Measurements from ENCODE around the gene CSNK1G3. TPM values are rescaled to one million over a fixed set of nuclear protein-coding genes. Genes with fewer than 3 reads are reported as not detected.

Gene CSNK1G3
- polyA plus RNA-seq, 12 donors = 19.7 to 34.9 (median 28.1) TPM; not detected in 1

DNA sequence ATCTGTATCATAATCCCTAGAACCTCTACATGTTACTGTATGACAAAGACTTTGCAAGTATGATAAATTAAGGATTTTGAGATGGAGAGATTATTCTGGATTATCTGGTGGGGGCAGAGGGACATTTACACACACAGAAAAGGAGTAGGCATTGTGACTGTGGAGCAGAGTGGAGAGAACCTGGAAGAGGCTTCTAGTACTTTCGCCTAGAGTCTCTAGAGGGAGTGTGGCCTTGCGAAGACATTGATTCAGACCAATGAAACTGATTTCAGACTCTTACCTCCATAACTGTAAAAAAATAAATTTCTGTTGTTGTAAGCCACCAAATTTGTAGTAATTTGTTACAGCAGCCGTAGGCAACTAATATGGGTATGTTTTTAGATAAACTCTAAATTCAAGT lies 45.9 kb downstream of the CSNK1G3 start:
- no peak for DNase-seq

DNA sequence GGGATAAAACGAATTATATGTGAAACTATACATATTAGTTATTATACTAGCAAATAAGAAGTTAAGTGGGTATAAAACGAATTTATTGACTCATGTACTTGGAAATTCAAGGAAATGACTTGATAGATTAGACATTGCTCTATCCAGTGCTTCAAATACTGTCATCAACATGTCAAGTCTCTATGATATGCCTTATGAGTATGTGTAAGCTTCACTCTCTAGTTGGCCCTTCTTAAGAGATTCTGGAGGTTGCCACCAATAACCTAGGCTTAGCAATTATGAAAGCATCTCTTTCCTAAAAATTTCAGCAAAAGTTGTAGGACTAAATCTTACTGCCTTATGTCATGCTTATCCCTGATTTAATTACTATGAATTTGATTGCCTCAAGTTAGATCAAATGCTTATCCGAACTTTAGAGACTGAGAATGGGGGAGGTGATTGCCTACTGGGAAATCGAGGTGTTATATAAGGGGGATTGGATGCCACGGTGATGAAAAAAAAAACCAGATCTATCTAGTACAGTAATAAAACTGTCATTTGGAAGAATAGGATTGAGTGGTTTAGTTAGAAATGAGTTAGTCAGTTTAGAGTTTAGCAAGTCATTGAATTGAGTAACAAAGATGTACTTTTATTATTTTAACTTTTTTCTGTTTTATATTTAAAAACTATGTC lies 46.9 kb downstream of the CSNK1G3 start:
- DNase-seq = no peak

DNA sequence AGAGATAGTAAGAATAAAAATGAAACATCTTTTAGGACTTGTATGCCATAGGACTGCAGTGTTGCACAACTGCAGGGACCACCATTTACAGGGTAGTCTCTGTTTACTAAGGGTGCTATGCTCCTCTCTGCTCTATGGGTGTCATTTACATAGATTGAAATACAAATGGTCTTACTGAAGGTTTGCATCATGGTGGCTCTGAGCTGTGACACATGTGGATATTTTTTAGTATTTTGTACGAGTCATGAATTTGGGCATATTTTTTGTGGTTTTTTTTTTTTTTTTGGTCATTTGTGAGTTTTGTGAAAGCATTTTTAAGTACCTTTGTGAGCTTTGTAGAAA lies 47.4 kb downstream of the CSNK1G3 start:
- no peak for DNase-seq

DNA sequence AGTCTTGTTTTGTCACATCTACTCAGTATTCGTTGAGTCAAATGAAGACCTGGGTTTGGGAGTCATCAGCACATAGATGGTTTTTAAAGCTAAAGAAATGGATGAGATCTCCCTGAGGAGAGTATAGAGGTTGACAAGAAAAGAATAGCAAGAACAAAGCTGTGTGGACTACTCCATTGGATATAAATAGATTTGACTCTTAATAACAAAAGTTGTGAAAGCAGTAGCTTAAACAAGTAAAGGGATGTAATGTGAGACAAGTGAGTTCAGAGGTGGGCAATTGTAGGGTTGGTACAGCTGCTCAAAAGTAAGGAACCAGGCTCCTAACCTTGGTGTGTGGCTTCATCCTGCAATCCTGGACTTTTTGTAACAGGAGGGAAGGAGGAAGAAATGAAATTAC lies 49.3 kb downstream of the CSNK1G3 start:
- no peak for DNase-seq

DNA sequence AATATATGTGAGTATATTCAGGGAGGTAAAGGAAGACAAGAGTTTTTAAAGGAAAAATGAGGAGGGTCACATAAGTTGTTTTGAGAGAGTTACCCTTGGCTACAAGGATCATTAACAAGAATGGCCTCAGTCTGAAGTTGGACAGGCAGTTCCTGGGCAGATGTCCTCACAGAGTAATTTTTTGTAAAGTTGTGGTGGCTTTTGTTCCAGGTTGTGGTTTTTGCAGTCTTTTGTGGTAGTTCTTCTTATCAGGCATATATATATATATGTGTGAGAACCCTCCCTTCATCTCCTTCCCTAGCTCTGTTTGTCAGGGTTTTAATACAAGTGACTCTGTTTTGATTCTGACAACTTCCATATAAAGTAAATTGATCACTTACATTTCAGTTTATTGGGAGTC lies 60.0 kb downstream of the CSNK1G3 start:
- DNase-seq = no peak

DNA sequence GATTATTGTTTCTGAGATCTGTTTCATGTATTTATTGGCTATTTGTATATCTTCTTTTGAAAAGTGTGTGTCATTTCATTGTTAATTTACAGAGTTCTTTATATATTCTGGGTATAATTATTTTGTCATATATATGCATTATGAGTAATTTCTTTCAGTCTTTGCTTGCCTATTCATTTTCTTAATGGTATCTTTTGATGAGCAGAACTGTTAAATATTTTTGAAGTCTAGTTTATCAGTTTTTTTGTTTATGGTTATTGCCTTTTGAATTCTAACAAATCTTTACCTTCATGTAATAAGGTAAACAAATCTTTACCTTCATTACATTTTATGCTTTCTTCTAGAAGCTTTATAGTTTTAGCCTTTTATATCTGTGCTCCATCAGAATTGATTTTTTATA lies 66.4 kb downstream of the CSNK1G3 start:
- no peak for DNase-seq

DNA sequence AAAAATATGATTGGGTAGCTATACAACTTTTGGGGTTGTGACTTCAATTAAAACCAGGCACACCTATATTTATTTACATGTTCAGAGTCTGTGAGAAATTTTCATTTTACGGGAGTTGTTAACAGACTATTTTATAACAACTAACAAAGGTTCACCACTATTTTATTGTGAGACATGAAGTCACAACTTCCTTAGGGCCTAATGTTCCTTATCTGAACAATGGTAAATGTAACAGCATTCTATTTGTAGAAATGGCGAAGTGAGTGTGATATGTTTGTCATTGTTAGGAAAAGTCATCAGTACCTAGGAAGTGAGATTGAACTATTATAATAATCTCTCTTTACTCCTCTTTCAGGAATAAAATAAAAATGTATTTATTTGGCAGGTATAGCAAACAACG lies 67.4 kb downstream of the CSNK1G3 start:
- no peak for DNase-seq

DNA sequence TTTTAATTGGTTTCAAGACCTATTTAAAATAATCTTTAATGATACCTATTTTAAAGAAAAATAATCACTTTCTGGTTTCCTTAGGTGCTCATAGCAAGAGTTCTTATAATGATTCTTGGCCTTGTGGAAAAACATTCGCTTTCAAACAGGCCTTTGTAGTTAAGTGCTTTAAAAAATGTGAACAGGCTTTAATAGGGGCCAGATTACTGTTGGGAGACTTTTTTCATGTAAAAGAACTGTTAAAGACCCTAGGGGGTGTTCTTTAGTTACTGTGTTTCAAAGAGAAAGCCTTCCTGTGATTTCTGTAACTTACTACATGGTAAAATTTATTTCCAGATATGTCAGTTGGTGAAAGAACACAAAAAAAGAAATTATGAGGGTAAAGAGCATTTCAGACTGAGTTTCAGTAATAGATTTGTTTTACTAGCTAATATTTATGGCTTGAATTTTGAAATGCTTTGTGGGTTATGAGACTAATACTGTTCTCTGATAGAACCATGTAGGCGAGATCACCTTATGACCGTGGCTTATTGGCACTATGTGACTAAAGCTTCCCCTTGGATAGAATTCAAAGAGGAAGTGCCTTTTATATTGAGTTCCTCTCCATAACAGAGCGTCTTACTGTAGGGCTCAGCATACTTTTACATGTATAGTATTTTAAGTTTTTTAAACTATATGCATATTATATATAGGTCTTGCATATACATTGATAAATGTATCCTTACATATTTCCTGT lies 70.7 kb downstream of the CSNK1G3 start:
- DNase-seq = peak; percentile 1

DNA sequence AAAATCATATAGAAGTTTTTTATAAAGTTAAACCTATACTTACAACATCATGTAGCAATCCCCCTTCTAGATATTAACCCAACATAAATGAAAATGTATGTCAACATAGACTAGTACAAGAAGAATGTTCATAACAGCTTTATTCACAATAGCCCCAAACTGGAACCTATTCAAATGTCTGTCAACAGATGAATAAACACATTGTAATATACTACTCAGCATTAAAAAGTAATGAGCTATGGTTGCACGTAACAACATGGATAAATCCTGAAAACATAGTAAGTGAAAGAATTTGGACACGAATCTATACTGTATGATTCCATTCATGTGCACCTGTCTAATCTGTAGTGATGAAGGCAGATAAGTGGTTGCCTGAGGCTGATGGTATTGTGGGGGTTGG lies 73.9 kb downstream of the CSNK1G3 start:
- DNase-seq = no peak

DNA sequence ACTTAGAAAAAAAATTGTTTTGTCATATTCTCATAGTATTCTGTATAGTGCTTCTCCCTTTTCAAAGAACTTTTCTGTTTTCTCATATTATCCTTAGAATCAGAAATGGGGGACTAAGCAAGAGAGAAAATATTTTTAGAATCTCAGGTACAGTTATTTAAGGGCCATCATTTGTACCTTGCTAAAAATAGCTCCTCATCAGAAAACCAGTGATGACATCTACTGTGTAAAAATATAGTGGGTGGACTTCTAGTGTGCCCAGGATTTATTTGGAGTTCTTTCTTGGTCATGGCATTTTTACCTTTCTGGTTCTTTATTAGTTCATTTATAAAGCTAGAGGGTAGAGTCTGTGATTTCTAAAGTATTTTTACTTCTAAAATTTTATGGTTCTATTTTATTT lies 82.5 kb downstream of the CSNK1G3 start:
- DNase-seq = no peak

DNA sequence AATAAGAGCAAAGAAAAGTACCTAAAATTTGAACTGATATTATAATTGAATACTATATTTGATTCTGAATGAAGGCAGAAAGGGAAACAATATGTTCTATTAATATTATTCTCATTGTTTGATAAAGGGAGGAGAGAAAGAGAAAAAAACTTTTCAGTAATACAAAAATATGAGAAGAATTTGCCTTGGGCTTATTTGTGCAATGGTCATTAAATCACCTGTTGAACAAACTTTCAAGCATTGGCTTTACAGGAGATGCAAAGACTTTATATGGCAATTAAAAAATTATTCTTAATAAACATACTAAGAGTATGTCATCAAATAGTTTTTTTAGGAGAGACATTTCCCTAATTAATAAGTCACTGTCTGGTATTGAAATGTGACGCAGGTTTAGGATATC lies 85.0 kb downstream of the CSNK1G3 start:
- no peak for DNase-seq

DNA sequence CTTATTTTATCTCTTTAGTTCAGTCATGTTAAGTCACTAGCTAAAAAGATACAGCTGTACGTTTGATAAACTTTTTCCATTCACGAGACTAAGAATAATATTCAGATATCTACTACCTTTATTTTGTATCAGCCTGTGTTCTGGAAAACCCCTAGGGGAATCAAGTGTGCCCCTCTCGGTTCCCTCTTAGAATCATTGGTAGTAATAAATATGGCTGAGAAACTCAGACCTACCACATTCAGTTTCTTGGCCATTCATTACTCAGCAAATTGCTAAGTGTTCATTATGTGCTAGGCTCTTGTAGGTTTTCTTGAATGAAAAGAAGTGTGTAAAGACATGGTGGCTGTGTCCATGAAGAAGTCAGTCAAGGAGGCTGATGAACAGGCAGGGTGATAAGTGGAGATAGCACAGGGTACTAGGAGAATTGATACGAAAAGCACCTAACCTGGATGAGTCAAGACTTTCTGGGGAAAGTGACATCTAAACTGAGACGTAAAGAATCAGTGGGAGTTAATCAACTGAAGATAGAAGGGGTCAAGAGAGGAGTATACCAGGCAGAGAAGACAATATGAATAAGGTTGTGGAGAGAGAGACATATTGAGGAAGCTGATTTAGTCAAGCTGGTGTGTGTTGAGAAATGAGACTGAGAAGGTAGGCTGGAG lies 86.2 kb downstream of the CSNK1G3 start:
- no peak for DNase-seq

DNA sequence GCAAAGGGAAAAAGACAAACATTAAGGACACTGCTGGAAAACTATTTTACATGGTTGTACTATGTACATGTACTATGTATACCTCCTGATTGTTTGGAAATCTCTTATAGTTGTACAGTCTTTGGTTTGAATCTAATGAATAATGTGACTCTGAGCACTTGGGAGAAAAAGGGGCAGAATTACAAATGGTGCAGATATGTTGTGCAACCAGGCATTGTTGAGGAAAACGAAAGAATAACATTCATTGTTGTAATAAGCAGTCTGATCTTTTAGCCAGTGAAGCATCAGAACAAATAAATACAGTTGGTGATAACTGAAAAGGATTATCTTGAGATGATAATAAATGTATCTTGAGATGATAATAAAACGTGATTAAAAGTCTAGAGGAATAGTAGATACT lies 87.2 kb downstream of the CSNK1G3 start:
- DNase-seq = no peak

DNA sequence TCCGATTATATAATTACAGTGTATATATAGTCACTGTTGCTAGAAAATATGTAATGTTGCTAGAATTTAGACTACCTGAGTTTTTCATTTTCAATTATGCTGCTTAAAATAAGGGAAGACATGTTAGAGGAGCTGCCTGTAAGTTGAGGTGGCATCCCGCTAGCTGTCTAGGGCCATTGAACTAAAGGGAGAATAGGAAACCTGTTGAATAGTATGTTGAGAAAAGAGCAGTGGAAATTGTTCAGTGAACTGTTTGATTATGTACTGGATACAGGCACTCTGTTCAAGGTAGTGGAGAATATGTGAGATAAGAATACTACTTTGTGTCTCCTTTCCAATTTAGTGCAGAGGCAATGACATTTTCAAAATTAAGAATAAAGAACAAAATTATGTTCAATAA lies 89.6 kb downstream of the CSNK1G3 start:
- no peak for DNase-seq

DNA sequence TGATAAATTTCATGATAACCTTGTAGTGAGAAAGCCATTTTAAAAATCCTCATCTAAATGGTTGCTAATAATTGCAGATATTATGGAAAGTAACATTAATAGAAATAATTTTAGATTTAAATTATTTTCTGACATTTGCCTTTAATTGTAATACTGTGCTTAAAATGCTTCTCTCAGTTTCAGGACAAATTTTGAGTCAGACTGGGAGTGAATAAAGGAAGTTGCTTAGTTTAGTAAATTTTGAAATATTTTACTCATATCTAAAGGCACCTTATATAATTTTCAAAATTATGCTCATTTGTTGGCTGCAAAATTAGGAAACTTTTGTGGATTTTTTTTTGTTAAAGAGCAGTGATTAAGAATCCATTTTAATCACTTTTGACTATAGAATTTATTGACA lies 93.8 kb downstream of the CSNK1G3 start:
- no peak for DNase-seq

DNA sequence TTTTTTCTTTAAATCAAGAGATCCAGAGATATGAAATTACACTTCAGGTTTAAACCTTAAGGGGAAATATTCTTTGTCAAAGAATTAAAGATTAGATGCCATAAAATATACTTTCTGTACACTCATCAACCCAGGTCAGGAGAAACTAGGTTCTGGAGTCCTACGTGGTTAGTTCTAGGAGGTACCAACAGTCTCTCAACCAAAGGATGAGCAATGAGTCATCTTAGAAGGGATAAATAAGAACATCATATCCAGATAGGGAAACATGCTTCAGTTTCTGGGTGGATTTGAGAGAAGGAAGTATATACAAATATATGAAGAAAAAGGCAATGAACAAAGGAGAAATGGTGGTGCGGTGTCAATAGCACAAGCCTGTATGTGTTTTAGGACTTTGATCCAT lies 98.2 kb downstream of the CSNK1G3 start:
- no peak for DNase-seq

DNA sequence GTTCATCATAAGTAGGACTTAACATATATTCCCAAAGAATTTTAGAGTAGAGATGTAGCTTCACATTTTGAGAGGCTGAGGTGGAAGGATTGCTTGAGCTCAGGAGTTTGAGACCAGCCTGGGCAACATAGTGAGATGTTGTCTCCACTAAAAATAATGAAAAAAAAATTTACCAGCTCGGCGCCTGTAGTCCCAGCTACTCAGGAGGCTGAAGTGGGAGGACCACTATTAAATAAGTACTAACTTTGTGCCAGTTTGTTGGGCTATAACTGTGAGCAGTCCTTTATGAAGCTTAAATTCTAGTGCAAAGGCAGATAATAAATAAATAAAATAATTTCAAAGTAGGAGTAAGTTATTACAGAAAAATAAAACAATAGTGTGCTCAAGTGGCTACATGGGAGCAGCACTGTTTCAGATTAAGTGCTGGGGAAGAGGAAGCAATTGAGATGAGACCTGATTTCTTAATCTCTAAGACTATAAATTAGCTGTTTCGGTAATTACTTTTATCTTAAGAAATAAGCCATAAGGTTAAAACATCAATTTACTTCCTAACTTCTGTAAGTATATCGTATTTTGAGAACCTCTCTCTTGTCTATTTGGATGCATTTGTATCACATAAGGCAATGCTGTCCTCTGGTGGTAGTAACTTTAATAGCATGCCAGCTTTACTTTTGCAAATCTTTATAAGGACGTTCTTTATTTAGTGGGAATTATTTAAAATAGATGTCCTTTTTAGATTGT lies 98.9 kb downstream of the CSNK1G3 start:
- DNase-seq = peak; percentile 57

DNA sequence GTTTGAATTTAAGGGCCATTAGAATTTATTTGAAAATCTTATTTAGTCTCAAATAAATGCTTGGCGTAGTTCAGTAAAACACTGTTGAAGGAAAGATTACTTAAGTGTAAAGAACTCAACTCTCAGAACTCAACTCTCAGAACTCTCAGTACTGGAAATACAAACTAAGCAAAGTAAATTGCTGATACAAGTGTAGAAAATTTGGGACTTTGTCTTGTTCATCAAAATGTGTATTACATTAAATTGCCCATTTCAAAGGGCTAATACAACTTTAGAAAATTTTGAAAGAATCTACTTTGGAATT lies 99.4 kb downstream of the CSNK1G3 start:
- DNase-seq = no peak

DNA sequence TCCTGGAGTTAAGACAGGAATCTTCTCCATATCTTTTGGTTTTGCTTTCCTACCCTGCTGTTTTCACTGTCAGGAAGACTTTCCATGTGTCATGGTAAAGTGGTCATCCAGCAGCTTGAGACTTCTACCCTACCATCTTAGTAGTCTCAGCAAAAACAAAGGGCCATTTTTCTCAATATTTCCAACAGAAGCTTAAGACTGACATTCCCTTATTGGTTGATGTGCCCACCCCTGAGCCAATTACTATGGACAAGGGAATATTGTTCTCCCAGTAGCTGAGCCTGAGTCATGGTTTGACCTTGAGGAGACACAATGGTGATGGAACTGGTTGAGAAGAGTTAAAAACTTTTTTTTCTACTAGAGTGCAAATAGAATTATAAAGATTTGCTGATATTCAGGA lies 105.6 kb downstream of the CSNK1G3 start:
- no peak for DNase-seq

DNA sequence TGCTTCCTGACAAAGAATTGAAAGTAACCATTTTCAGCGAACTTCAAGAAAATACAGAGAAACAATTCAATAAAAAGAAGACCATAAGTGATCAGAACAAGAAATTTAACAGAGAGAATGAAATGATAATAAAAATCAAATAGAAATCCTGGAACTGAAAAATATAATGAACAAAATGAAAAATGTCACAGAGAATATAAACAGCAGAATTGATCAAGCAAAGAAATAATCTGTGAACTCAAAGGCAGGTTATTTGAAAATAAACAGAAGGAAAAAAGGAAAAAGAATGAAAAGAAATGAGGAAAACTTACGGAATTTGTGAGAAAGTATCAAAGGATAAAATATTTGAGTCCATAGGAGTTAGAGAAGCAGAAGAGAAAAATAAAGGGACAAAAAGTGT lies 114.1 kb downstream of the CSNK1G3 start:
- DNase-seq = no peak

DNA sequence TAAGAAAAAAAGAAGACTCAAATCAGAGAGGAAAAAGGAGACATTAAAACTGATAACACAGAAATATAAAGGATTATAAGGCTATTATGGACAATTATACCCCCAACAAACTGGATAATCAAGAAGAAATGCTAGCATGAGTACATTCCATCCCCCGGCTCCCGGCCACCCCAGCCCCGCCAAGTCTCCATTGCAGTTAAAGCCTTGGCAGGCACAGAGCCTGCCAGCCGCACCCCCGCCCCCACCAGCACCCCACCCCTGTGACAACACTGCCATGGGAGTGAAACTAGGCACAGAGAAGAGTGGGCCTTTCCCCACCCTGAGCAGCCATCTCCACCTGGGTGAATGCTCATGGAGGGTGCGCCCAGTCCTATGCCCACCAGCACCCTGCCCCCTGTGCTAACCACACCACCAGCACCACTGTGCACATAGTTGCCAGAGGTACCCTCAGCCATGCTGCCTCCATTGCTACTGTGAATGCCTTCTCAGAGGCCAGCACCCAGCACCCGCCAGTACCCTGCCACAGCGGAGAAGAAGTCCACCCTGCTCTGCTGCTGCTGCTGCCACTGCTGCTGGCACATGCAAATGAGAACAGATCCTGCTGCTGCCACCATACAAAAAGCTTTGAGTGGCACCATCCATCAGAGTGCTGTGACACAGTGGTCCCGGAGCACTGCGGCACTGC lies 117.0 kb downstream of the CSNK1G3 start:
- DNase-seq = no peak

DNA sequence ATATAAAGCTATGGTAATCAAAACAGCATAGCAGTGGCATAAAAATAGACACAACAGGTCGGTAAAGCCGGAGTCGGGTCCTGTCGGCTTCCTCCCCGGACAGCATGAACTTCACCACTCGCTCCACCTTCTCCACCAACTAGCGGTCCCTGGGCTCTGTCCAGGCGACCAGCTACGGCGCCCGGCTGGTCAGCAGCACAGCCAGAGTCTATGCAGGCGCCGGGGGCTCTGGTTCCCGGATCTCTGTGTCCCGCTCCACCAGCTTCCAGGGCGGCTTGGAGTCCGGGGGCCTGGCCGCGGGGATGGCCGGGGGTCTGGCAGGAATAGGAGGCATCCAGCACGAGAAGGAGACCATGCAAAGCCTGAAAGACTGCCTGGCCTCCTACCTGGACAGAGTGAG lies 124.0 kb downstream of the CSNK1G3 start:
- DNase-seq = no peak

Measured in muscle of arm (tissue), 12 donors.